Measurements from ENCODE around the gene SNN.

DNA sequence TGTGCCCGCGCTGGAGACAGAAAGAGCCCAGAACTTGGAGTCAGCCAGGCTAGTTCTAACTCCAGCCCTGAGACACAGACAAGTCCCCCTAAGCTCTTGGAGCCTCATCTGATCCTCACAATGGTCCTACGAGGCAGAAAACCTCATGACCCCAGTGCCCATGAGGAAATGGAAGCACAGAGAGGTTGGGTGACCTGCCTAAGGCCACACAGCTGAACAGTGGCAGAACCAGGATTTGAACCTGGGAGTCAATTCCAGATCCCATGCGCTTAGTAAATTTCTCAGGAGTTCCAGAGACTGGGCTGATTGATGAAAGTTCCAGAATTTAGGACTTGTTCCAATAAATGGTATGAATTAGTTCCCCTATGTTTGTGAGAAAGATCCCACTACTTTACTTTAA is 42.5 kb upstream of the SNN start:
- TF ChIP-seq, protein P1, sequence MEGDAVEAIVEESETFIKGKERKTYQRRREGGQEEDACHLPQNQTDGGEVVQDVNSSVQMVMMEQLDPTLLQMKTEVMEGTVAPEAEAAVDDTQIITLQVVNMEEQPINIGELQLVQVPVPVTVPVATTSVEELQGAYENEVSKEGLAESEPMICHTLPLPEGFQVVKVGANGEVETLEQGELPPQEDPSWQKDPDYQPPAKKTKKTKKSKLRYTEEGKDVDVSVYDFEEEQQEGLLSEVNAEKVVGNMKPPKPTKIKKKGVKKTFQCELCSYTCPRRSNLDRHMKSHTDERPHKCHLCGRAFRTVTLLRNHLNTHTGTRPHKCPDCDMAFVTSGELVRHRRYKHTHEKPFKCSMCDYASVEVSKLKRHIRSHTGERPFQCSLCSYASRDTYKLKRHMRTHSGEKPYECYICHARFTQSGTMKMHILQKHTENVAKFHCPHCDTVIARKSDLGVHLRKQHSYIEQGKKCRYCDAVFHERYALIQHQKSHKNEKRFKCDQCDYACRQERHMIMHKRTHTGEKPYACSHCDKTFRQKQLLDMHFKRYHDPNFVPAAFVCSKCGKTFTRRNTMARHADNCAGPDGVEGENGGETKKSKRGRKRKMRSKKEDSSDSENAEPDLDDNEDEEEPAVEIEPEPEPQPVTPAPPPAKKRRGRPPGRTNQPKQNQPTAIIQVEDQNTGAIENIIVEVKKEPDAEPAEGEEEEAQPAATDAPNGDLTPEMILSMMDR (conservative IDR thresholded peaks at IDR 0.05; ENCODE audit: low read length) = no peak
- no peak for TF ChIP-seq EZH2phosphoT487 (IDR thresholded peaks at IDR 0.05; ENCODE audit: borderline replicate concordance)
